Stimulated activated CD8-positive, alpha-beta memory T cell treated with anti-CD3 and anti-CD28 coated beads, Interleukin-12 subunit alpha, Interleukin-12 subunit beta, amount 100 ng/mL, for 24 hours (primary cell): ENCODE measurements around the gene MPZL2.

ENCODE experiments used
- DNase-seq: peaks from one replicate; pipeline ENCODE4 v3.0.0-alpha.2; 2020; ENCODE audit errors: extremely low read depth

Gene MPZL2

DNA sequence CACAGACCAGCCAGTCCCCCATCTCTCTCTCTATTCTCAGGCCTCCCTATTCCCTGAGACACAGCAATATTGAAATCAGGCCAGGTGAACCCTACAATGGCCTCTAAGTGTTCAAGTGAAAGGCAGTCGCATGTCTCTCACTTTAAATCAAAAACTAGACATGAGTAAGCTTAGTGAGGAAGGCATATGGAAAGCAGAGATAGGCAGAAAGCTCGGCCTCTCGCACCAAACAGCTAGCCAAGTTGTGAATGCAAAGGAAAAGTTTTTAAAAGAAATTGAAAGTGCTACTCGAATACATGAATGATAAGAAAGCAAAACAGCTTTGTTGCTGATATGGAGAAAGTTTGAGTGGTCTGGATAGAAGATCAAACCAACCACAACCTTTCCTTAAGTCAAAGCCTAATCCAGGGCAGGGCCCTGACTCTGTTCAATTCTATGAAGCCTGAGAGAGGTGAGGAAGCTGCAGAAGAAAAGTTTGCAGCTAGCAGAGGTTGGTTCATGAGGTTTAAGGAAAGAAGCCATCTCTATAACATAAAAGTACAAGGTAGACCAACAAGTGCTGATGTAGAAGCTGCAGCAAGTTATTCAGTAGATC lies 19.8 kb upstream of the MPZL2 start:
- DNase-seq: no peak

DNA sequence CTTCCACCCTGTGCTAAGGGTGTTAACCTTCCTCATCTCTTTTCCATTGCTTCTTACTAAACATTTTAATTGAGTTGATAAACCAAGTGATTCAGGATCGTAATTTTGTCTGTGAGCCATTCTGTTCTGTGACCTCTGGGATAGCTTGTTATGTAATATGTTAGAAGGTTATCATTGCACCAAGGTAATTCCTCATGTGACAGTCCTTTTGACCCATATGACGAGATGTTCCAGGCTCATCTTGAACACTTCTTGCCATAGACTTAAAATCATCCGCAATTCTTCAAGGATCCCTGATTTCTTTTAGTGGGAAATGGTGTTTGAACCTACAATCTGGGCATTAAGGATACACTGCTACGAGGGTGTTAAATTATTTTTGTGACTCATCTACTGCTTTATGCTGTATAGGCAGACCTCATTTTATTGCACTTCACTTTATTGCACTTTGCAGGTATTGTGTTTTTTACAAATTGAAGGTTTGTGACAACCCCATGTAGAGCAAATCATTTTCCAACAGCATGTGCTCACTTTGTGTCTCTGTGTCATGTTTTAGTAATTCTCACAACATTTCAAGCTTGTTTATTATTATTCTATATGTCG lies 19.0 kb upstream of the MPZL2 start:
- DNase-seq: no peak

DNA sequence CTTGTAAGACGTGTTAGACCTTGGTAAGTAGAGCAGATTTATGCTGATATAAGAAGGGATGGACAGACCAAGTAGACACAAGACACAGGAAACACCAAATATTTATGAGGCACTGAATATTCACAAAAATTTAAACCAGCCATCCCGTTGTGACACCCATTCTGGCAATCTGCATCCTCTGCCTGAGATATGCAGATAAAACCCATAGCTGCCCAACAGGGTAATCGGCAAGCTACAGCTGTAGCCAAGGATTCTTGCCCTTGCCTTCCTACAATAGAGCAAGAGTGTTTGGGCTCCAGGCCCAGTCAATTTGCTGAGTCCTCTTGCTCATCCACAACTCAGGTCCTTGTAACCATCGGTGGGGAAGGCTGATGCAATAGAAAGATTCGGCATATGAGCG lies 18.5 kb upstream of the MPZL2 start:
- no peak for DNase-seq

DNA sequence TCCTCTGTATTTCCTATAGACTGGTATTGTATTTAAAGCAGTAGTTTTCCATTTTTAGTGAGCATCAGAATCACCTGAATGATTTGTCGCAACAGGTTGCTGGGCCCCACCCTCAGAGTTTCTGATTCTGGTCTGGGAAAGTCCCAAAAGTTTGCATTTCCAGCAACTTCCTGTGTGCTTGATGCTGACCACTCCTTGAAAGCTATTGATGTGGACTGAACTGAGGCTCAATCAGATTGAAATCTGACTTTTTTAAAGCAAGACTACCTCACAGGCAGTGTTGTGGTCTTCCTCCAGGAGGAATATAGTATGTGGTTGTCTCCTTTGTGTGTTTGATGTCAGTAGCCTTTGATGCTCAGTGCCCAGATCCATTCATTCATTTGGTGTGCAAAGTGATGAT lies 17.2 kb upstream of the MPZL2 start:
- DNase-seq: no peak

DNA sequence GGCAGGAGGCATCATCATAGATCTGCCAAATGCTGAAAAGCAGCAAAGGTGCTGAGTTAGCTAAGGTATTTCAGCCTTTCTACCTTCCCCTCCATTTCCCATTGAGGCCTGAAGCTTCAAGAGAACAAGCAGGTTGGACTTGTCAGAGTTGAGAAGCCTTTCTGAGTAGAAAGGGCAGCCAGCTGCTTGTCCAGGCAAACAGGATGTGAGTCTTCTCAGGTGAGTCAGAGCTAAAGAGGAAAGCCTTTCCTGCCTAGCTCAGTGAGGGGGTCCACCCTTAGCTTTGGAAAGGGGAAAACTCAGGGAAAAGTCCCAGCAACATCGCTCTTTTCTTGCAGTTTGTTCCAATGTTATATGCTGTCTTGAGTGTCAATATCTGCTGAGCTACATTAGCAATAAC lies 13.2 kb upstream of the MPZL2 start:
- no peak for DNase-seq

DNA sequence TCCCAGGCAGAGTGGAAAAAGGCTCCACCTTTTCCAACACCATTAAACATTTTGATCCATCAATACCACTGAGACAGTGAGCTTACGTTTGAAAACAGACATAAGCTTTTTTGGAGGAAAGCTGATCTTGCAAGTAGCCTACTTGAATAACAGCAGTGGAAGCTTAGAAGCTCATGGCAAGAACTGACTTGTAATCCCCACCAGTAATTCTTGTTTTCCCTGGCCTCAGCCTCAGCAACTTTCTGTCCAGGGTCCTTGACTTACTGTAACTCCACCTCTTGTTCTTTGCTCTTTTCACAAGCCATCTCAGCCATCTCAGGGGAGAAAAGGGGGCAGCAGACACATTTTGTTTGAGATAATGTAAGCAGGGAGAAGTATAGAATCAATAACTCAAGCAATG lies 12.3 kb upstream of the MPZL2 start:
- DNase-seq: no peak

DNA sequence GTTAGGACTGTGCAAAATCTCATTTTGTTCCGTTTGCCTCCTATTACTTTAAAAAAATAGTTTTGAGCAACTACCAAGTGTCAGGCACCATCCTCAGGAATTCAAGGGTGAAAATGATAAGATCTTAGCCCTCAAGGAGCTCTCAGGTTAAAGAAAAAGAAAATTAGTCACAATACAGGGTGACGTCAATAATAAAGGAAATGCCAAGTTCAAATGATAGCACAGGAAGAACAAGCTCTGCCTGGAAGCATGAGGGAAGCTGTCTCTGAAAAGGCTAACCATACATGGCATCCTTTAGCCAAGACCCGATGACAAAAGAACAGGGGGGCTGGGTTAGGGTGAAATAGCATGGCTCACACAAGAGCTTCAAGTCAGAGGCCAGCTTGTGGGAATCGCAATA lies 11.1 kb upstream of the MPZL2 start:
- DNase-seq: no peak

DNA sequence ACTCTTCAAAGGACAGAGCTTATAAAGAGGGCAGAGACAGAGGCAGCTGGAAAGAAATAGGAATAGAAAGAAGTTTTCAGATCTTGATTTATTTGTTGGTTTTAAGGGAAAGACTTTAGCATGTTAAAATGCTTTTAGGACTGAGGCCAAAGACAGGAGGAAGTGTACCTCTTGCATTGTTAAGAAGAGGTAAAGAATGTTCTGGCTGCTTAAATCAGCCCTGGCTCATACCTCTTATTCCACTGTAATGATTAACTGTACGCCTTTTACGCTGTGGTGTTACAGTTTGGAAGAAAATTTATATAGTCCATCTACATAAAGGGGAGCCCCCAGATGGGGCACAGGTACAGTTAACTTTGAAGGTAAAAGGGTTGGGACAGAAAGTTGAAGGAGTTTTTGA lies 10.1 kb upstream of the MPZL2 start:
- DNase-seq: no peak

DNA sequence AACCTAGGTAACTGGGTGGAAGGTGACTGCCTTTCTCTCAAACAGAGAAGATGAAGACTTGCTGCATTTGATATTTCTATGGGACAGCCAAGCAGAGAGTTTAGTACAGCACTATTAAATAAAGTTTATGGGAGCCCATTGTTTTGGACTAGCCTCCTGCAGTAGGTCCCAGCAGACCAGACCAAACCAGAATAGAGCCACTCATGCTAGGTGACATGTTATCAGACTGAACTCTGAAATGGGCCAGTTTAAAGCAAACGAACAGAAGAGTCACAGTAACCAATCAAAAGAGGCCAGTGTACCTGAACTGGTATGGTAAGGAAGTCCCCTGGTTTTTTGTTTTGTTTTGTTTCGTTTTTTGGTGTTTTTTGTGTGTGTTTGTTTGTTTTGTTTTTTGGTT lies 7.9 kb upstream of the MPZL2 start:
- DNase-seq: no peak

DNA sequence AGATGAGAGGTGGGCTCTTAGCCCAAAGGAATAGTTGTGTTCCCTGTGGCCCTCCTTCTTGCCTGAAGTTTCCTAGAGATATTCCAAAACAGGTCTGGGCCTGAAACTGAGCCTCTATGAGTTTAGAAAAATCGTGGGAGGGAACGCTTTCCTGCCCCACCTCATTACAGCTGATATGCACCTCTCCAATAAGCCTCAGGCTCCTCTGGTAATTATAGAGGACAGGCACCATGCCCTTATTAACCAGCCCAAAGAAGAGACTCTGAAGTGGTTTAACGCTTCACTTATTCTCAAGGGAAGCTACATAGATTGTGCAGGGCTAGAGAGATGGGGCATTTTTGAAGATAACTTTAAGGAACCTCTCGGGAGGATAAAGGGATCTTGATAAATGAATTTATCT lies 3.4 kb upstream of the MPZL2 start:
- no peak for DNase-seq

DNA sequence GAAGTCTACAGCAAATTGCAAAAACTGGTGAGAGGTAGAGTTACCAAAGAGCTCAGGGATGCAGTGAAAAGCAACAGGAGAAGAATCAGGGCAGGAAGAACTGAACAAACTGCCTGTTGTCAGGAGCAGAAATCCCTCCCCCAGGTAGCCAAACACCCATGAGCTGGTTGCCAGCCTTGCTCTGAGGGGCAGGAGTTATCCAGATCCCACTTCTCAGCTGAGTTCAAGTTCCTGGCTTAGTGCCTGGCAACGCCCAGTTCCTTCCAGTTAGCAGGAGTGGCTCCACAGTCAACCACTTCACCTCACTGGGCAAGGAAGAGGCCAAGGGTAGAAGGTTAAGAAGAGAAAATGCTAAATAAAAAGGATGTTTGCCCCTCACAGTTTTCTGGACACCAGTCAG lies 1.9 kb upstream of the MPZL2 start:
- DNase-seq: no peak

DNA sequence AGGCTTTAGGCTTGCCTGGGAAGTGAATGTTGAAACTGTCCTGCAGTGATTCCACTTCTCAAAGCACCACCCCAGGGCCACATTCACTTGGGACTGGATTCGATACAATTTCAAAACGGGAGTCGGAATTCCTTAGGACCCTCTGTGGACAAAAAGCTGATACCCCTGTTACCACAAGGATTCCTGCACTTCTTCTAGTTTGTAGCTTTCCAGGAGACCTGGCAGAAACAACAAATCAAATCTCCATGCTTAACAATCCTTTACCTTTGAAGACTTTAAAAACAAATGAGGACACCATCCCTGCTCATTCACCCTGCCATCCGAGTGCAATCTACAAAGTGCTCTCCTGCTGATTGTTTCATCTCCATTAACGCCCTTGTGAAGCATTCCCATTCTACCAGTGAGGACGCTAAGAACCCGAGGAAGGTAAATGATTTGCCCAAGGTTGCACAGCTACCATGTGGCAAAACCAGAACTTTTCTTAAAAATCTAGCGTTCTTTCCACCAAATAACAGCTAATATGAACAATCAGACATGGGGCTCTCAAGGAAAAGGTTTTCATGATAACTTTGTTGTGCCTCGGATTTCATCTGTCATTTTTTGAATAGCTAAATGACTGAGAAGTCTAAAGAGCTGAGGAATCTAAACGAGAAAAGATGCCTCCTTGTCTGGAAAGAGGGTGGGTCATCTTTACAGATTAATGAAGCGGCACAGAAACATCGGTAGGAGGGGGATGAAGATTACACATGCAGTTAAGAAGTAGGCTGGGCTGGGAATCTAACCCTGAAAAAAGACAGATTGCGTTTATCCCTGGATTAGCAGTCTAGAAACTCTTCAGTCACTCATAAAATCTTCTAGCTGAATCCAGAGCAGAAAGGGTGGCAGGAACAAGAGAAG lies 720 bp upstream of the MPZL2 start:
- DNase-seq: no peak

DNA sequence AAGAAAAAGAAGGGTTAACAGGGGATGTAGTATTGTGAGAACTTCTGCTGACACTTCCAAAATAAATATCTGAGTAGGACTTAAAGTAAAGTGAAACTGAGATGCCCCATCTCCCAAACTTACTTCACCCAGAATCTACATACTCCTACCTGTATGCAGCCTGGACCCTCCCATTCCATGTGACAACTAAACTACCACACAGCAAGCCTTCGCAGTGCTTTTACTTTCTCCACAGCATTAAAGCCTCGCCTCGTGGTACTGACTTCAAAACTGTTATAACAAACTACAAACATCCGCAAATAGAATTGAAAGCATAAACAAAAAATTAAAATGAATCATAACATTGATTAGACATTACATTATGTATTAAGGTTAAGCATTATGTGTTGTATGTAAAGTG lies 985 bp downstream of the MPZL2 start:
- DNase-seq: no peak

DNA sequence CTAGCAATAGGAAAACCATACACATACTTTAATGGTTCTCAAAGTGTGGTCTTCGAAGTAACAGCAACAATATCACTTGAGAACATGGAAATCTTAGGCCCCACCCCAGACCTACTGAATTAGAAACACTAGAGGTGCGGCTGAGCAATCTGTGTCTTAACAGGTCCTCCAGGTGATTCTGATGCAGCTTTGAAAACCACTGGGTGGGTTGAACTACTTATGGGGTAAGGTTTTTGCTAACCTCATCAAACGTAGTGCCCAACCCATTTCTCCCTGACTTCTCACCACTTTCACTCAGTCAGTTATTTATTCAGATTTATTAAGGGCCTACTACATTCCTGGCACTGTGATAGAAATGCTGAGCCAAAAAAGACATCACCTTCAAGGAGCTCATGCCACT lies 3.7 kb downstream of the MPZL2 start:
- DNase-seq: no peak

DNA sequence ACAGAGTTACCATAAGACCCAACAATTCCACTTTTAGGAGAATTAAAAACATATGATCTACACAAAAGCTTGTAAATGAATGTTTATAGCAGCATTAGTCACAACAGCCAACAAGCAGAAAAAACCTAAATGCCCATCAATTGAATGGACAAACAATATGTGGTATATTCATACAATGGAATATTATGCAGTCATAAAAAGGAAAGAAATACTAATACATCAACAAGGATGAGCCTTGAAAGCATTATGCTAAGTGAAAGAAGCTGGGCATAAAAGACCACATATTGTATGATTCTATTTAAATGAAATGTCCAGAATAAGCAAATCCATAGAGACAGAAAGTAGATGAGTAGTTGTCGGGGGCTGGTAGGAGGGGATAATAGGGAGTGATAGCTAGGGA lies 5.0 kb downstream of the MPZL2 start:
- DNase-seq: no peak

DNA sequence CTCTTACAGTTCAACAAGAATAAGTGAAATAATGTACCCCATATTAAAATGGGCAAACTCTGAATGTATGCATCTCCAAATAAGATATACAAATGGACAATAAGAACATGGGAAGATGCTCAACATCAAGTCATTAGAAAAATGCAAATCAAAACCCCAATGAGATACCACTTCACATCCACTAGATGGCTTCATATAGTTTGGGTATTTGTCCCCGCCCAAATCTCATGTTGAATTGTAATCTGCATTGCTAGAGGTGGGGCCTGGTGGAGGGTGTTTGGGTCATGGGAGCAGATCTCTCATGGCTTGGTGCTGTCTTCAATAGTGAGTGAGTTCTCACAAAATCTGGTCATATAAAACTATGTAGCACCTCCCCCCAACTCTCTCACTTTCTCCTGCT lies 5.7 kb downstream of the MPZL2 start:
- no peak for DNase-seq

DNA sequence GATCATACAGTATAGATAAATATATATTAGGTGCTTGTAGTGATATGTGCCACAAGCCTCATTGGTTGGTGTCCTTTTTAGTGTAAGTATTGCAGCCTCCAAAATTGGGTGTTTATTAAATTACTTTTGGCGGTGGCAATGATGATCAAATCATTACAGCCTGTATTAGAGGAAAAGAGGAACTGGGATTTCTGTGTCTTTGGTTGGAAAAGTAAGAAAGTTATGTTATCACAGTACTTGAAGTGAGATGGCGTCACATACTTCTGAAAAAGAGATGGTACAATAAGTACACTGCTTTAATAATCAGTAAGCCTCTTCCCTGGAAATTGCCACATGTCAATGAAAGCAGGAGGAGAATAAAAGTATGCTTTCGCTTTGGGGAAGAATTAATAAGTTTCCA lies 11.4 kb downstream of the MPZL2 start:
- DNase-seq: no peak

DNA sequence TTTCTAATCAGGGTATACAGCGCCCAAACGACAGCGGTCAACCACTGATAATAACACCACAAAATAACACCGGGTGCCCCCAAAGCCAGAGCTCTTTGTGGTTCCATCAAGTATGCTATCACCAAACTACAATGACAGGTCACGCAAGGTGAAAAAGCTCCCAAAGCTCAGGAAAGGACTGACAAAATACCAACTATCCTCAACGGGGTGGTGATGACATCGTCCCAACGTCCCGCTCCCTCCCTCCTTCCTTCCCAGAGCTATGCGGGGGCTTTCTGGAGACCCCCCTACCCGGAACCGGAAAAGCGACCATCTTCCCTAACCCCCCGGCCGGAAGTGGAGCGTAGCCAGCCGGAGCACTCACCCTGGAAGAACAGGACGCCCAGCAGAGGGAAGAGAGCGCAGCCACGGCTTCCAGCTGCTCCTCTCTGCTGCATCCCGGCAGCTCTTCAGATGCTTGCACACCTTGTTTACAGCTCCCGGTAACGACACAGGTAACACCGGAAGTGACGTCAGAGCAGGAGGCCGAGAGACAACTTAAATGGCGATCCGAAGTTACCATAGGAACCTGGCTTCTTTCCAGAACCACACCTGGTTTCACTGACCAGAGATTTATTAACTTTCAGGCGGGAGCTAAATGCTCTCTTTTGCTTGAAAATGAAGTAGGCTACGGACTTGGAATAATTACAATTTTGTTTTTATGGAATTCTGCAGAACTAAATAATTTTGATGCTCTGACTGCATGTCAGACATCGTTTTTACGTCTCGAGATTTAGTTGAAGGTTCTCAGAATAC lies 12.0 kb downstream of the MPZL2 start, which contains the start of gene MPZL3:
TSS of gene MPZL3 (minus strand) at position 508 of the 795 bp plus-strand sequence. CDS start at position 437, 71 bp downstream.
- DNase-seq: peak; percentile 54

DNA sequence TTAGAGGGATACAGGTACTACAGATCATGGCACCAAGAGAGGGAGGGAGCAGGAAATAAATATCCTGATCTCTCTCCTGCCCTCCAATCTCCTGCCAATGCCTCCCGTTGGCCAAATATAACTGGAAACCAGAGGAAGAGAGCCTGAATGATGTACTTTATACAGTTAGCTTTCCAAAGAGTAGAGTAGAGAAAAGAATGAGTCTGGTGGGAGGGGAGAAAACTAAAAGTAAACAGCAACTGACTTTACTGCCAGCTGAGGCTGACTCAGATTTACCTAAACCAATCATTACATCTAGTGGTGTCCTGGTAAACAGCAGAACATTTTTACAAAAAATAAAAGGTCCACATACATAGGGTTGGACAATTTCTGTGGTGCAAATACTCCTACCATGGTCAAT lies 17.1 kb downstream of the MPZL2 start:
- no peak for DNase-seq

DNA sequence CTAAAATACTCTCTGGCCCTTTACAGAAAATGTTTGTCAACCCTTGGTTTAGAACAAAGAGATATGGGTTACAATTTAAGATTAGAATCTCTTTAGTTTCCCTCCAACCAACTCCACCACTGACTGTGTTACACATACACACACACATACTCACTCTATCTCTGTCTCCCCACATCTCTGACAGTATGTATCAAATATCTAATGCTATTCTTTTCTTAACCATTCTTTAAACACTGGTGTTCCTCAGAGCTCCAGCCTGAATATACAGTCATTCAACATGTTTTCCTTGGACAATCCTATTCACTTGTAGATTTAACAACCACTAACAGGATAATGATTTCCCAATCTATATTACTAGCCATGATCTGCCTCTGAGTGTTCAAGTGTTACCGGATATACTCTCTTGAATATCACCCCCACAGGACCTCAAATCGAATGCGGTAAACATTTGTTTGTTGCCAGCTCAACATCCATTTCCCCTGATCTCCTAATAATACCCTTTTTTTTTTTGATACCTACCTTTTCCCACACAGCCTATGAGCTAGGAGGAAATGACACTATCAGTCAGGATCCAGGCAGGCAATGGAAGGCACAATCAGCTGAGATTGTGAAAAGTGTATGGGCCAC lies 18.0 kb downstream of the MPZL2 start:
- DNase-seq: no peak

DNA sequence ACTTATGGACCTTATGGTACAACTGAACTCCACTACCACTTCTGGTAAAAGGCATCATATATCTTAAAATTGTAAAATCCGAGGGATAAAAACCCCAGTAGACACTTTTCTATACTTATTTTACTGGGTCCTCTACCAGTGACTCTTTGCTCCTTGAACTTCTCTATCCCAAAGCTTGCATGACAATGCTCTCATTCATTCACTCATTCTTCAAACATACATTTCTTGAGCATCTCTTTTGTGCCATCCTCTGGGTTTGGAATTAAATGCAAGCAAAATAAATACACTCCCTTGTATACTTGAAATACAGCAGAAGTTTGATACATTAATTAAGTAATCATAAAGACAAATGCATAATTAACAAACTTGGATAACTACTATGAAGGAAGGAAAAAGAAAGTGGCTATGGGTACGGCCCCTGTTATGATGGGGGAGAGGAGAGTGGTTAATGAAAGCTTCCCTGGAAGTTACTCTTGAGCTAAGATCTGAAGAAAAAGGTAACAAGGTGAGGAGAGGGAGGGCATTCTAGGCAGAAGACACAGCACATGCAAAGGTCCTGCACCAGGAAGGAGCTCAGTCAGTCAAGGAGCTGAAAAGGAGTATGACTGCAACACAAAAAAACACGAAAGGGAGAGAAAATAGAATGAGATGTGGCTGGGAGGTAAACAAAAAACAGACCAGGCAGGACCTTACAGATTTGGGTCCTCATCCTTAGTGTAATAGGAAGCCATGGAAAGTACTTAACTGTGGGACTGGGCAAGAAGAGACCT lies 19.9 kb downstream of the MPZL2 start:
- no peak for DNase-seq
